Measurements from ENCODE around the gene ORM1.

DNA sequence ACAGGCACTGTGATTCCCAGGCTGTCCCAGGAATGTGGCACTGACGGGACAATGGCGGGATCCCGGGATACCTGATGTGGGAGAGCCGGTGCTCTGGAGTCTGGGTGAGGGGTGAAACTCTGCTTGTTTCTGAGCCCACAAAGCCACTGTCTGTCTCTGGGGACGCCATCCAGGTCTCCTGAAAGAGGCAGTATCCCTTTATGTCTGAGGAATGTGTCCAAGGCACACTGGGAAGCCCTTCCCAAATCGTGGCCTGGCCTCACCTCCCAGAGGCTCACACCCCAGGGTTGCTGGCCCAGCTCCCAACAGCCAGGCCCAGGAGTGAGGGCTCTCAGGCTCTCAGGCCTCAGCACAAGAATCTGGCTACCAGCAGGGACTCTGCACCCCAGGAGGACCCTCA is 33.9 kb downstream of the ORM1 start:
- TF ChIP-seq CTCF (IDR thresholded peaks at IDR 0.05; ENCODE audit: control extremely low read depth in 1 of 3, insufficient read depth in 1 of 3, low read depth in 1 of 3, low read length in 3 of 3): no peak
- TF ChIP-seq TCF12 (IDR thresholded peaks at IDR 0.05; ENCODE audit: low read depth, low read length): no peak
- TF ChIP-seq POLR2A (IDR thresholded peaks at IDR 0.05; ENCODE audit: control extremely low read depth in 1 of 2, low read depth in 2 of 2, low read length in 2 of 2): no peak
- TF ChIP-seq POLR2AphosphoS5 (IDR thresholded peaks at IDR 0.05; ENCODE audit: low read depth, low read length): no peak
- no peak for TF ChIP-seq KDM5A (IDR thresholded peaks at IDR 0.05; ENCODE audit: low read length)
- TF ChIP-seq EP300 (IDR thresholded peaks at IDR 0.05; ENCODE audit: borderline replicate concordance in 1 of 2, low read depth in 2 of 2, low read length in 2 of 2): no peak
- no peak for TF ChIP-seq CBX5 (IDR thresholded peaks at IDR 0.05; ENCODE audit: low read depth, low read length)
- no peak for TF ChIP-seq MAFK (IDR thresholded peaks at IDR 0.05; ENCODE audit: low read depth, low read length)
- TF ChIP-seq JUN (IDR thresholded peaks at IDR 0.05; ENCODE audit: low read depth, low read length): no peak
- no peak for TF ChIP-seq PHF8 (conservative IDR thresholded peaks at IDR 0.05; ENCODE audit: low read depth, low read length)

All from H1 (cell line).